Stimulated activated CD4-positive, alpha-beta T cell treated with anti-CD3 and anti-CD28 coated beads, Interleukin-1b, Interleukin-23, amount 100 ng/mL, for 4 hours (primary cell): Measurements from ENCODE around the gene DIAPH3.

Experiments used
- DNase-seq, 2 donors: peaks; one replicate each; pipeline ENCODE4 v3.0.0-alpha.2; 2020; ENCODE audit warnings: low read depth in 2 of 2

Gene DIAPH3

DNA sequence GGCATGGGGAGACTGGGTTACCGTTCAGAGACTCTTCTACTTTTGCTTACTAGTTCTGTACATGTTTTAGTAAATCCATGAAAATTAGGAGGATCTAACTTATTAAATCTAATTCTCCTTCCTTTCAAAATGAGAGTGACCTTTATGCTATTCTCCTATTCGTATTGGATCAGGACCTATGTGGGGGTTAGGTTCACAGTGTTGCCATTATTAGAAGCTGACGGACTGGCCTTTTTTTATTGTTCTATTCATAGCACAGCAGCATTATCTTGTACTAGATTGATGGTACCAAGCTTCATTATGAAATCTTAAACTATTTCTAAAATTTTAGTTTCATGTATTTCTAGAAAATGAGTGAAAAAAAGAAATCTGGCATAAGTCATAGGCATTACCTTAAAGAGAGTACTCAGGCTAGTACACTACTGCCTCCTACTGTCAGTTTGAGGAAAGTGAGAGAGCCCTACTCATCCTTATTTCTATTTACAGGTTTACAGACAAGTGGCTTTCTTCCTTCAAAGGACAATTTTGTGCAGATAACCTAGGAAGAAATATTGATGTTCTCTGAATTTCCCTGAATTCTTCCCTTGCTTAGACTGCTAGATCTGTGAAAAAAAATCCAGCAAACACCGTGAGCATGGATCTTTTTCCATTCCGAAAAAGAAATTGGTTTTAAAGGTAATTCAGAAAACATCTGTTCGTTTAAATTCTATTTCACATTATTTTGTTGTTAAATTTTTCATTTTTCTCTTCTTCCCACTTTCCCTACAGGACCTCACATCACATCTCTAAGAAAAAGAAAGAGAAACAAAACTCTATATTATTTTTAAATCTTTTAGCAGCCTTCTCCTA is 485.5 kb downstream of the DIAPH3 start:
- no peak for DNase-seq

DNA sequence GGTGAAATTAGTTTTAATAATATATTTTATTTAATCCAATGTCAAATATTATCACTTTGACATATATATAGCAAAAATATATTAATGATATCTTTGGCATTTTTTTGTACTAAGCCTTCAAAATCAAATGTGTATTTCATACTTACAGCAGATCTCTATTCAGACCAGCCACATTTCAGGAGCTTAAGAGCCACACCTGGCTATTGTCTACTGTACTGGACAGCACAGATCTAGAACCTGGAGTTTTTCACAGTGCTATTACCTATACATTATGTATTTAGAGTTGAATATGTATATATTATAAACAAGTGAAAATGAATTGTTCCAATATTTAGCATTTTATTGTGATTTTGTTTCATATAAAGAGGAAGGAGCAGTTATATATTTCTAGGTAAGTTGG is 486.3 kb downstream of the DIAPH3 start:
- no peak for DNase-seq

DNA sequence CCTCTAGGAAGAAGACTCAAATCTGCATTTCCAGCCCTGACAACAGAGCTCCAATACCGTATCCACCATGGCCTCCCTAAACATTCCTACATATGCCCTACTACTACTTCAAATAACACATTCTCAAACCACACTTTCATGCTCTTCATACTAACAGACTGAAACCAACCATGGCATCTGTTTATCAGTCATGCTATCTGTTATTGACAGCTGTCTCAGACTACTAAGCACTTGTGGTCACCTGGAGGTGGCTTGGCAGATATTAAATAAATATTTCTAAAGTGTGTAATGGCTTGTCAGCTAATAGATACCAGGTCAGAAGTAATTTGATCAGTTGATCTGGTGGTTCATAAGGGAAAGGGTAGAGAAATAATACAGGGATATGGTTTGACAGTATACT is 489.1 kb downstream of the DIAPH3 start:
- no peak for DNase-seq

DNA sequence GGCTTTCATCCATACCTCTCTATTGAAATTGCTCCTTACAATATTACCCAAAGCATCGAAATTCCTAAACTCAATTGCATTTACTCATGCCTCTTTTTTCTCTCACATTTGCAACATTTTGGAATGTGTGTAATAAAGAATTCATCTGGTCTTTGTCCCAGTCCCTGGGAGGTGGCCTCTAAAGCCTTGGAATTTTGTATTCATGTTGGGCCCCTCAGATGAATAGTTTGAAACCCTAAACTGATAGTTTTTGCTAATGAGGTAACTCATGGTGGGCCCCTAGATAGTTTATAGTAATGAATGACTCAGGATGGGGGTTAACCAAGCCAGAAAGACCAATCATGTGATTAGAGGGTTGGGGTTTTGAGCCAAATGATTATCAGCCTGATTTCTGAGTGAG is 490.4 kb downstream of the DIAPH3 start:
- DNase-seq: no peak

DNA sequence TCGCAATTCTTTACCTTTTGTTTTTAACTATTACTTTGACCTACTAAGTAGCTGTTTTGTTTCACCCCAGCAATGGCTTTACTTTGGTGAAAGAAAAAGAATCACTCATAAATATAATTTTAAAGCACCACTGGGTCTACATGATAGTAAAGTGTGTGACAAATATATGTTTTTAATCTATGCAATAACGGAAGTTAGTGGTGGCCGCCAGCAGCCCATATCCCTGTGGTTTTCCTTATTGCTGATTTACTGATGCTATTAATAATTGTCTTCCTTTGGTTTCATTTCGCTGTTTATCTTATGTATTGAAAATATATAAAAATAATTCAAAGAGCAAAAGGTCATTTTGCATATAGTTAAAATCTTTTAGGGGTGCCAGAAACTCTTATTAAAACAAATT is 491.3 kb downstream of the DIAPH3 start:
- no peak for DNase-seq

DNA sequence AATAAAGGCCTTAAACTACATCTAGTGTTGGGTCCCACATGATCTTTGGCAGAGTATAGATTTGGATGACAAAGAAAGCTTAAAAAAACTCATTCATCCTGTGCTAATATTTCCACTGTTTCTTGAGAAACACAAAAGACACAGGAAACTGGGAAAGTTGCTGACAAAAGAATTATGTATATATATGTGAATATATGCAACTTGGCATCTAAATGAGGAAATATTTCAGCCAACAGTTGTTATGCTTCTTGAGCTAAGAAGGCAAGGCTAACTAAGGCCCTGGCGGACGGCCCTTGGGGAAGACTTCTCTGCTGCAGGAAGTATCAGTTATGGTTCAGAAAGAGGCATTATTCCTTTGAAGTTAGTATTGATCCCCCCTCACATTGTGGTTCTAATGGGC is 491.8 kb downstream of the DIAPH3 start:
- DNase-seq: no peak

DNA sequence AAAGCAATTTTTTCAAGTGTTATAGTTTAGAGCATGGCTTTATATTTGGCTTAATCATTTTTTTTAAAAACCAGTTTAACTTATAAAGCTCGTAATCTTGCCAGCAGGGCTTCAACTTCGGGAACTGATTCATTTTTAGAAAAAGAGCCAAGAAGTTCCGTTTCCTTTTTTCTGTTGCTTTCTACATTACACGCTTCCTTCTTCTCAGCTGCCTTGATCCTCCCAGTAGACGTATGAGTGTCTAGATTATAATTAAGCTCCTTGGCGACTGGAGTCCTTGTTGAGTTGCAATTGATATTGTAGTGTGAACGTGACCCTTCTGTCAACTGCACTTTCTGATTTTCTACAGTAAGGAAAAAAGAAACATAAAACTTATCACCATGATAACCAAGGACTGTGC is 497.2 kb downstream of the DIAPH3 start:
- no peak for DNase-seq

DNA sequence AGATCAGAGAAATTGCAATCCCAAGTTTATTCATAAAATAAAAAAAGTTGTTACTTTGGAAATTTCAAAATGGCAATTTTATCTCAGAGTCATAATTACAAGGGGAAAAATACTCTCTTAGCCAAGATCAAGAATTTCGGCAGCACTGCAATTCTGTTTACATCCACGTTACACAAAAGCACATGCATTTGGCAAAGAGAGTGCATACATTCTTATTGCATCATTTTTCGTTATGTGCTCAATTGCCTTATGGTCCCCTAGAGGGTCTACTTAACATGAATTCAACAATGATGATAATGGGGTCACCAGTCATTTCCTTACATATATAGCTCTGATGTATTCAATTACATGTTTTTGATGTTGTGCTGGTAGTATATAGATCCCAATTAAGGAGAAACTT is 498.0 kb downstream of the DIAPH3 start:
- no peak for DNase-seq

DNA sequence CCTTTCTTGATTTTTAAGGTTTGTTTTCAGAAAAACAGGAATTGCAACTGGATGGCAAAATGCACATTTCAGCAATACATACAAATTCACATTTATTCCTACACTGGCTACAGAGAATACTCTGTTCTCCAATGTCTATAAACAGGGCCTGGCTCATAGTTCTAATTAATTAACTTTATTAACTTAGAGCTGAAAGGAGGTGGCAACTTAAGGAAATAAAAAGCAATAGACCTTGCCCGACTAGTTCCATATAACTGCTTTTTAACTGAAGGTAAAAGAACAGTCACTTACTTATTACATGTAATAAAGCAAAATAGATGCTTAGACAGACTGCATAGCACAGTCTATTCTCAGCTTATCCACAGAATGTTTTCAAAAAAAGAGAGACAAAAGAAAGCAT is 498.5 kb downstream of the DIAPH3 start:
- no peak for DNase-seq

DNA sequence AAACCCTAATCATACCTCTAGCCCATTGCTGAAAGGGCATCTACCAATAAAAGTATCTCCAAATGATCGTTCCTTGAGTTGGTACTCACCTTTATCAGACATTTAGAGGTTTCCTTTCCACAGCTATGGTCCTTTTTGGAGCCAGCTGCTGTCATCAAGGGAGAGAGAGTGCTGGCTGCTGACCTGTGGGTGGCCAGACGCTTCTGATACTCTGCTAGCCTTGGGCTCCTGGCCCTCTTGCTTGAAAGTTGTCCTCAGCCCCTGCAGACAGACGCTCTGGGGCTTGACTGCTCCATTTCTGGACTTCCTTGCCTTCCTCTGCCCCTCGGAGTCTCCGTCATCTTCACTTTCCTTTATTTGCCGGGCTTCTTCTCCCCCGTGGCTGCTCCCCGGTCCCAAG is 499.1 kb downstream of the DIAPH3 start:
- no peak for DNase-seq

DNA sequence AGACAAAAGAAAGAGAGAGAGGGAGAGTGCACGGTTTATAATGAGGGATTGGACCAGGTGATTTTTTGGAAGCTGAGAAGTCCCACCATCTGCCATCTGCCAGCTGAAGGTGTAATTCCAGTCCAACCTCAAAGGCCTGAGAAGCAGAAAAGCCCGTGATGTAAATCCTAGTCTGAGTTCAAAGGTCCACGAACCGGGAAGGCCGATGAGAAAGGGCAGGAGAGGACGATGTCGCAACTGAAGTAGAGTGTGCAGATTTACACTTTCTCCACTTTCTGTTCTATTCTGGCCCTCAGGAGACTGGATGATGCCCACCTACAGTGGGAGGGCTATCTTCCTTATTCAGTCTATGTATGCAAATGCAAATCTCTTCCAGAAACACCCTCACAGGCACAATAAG is 500.0 kb downstream of the DIAPH3 start:
- DNase-seq: no peak

DNA sequence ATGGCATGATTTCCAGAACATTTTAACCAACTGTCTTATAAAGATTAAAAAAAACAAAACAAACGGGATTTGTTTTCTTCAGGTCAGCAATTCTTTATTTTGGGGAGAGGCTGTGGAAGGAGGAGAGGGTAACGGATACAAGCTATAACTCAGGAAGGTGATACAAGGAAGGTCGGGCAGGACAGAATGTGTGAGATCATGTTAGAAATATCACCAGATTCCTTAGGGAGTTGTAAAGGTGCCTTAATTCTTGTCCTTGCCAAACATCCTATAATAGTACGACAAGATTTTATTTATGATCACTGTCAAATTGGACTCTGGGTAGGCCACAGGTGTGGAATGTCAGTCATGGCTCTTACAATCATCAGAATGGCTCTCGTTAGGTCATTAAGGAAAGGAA is 503.1 kb downstream of the DIAPH3 start:
- no peak for DNase-seq

DNA sequence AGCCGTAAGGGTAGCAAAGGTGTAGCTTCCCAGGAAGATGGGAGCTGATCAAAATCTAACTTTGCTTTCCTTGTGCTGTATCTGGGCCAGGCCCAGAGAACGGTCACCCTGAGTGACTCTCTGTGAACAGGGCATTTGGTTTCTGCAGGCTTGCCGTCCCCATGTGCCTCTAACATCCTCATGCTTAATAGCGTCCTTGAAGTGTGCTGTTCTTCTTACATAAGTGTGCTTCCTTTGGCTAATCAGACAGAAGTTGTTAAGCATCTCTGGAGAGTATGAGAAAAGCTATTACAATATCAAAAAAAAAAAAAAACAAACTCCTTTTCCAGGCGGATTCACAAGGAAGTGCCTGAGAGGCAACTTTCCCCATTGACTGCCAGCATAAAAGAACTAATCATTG is 503.7 kb downstream of the DIAPH3 start:
- DNase-seq: no peak

DNA sequence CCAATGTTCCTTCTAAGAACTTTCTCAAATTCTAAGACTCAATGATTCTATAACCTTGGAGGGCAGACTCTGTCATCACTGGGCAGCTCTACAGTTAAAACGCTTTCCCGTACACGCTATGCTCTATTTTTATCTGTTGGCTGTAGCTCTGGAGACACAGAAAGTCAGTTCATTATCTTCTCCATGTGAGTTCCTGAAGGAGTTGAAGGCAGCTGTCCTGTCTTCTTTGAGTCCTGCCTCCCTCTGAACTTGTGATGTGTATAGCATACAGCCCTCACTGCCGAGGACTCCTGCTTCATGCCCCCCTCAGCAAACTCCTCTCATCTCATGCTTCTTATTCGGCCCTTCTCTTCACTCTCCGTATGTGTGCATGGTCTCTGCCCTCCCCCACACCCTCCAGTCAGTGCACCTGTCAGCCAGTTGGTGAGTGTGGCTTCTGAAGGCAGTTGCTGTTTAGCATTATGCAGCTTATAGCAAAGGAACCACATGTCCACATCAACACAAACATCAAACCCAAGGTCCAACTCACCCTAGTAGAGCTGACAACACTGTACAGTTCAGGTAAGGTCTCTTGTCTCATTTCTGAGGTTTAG is 504.9 kb downstream of the DIAPH3 start:
- no peak for DNase-seq

DNA sequence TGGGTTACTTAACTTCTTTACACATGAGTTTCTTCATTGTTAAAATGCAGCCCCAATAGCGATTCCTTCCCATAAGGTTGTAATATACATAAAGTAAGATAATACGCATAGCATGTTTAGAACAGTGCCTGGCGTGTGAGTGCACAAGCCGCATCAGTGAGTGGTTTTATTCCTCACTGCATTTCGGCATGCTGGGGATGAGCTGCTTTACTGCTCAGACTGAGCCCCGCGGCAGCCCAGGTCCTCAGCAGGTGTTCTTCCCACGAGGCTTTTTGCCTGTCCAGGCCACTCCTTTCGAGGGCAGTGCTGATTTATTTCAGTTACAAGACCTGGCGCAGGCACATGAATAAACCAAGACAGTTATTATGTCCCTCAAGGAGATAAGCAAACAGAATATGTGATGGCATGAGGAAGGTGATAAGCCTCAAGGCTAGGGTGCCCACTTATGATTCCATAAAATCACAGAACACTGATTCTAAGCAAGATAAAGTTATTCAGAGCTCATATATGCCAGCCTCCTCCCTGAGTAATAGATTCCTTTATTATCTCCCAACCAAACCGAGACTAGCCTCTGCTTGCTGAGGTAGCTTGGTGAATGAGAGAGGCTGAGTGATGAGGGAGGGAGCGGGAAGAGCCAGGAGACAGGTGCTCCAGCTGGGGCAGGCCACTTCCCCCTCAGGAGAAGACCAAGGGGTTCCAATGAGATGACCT is 505.5 kb downstream of the DIAPH3 start:
- no peak for DNase-seq

DNA sequence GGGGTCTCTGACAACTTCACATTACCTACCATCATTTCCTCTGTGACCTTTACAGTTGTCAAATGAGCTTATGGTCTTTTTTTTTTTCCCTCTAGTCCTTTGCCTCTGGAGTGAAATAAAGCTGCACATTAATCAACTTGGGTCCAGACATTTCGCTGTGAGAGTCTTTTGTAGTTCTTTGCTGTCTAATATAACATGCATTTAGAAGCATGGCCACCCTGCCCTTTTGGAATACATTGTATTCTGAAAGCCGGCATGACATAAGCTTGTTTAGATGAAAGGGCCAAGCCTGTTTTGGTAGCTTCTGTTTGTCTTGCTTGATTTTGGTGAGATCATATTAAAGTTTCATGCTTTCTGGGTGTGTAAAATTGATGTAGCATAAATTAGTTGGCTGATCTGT is 509.8 kb downstream of the DIAPH3 start:
- DNase-seq: no peak

DNA sequence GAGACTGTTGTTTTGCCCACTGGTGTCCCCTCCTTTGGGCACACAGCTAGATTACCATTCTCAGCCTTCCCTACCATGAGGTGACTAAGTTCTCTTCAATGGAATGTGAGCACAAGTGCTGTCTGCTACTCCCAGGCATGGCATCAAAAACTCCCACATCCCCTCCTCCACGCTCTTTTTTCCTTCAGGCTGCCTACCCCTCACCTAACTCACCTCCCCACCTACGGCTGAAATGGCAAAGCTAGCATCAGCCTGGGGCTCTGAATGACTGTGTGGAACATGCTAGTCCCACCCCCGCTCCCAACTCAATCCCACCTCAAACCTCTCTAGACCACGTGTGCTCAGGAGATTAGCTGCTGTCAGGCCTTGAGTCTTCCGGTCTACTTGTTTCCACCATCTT is 512.2 kb downstream of the DIAPH3 start:
- DNase-seq: no peak

DNA sequence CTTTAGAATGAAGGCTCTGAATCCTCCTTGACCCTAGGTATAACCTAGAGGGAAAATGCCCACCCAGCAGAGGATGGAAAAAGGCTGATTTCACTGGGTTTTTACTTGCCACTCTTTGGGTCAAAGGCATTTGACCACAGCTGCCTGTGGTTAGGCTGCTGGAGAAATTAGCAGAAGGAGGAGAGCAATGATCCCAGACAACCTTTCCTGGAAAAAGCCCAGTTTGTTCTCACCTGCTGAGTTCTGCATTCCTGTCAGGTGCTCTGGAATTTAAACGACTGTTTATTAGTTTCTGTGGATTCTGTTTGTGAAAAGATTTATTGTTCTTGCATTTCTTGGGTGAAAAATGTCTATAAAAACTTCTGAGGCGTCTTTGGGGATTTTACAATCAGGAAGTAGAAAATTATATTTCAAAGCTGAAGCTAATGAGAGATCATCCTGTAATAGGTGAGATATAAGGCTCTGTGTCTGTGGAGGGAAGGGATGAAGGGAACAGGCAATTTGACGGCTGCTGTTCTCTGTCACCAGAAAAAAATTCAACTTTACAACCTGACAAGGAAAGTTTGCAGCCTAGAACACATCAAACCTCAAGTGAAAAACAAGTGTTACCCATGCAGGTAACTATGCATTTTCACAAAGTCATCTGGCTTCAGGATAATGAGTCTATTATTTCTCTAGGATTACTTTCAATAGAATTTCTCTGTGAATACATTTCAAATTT is 519.7 kb downstream of the DIAPH3 start:
- DNase-seq: no peak

DNA sequence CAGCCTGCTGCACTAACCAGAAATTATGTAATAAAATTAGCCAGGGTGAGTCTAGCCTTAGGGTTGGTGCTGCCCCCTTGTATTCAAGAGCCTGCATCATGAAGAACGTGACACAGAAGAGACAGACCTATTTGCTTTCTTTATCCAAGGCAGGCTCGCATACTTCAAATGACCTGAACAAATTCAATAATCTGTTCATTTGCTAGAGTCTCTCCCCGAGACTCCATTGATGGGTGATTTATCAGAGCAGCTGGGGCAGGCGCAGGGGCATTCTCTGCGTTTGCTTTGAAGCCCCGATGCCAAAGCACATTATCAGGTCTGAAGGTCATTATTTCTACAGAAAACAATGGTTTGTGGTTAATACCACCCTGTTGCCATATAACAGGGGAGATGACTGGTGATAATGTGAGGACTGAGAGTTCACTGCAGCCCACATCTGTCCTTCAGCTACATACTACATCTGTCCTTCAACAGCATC is 520.3 kb downstream of the DIAPH3 start:
- no peak for DNase-seq

DNA sequence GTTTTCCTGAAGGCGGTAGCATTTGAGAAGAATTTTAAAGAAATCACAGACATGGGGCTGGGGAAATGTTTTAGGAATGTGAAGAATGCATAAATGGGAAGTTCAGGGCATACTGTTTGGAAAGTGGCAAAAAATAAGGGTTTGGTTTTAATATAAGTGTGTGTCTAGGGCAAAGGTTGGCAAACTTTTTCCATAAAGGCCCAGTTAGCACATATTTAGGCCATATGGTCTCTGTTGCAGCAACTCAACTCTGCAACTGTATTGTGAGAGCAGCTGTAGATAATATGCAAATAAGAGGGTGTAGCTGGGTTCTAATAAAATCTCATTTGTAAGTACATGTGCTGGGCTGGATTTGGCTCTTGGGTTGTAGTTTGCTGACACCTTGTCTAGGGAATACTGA is 521.9 kb downstream of the DIAPH3 start:
- no peak for DNase-seq

DNA sequence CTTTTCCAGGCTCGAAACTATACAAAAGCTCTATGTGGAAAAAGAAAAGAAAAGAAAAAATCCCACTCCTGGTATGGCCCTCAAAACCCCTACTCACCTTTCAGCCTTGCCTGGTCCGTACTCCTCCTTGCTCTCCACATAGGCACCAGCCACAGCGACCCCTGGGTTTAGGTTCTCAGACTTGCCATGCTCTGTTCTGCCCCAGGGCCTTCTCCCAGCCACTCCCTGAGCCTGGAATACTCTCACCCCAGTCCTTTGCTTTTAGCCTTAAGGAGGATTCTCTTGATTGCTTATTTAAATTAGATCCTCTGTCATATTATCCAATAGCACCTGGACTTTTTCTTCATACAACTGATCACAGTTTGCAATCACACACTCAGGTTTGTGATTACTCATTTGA is 522.5 kb downstream of the DIAPH3 start:
- DNase-seq: no peak

DNA sequence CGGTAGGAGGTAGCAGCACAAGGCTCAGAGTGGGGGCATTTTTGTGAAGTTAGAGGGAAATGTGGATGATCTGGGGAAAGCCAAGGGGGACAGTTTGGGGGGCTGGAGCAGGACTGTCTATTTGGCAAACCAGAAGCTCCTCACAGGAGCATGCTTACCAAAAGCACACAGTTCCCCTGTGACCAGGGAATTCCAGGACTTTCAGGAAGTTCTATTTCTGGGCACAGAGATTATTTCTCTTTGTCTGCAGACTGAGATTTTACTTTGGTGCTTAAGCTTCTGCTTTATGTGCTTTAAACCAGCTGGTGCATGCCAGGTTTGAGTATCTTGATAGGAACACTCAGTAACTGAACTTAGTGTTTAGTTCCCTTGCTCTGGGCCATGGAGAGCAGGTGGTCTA is 525.3 kb downstream of the DIAPH3 start:
- DNase-seq: no peak
